OCI-M2 (cell line): Measurements from ENCODE around the gene PEMT.

ENCODE experiments used
- DNase-seq: peaks from one replicate; lab custom pipeline; 2025; ENCODE audit not compliant: unreplicated experiment; lab: John Stamatoyannopoulos, UW

The PEMT gene

DNA sequence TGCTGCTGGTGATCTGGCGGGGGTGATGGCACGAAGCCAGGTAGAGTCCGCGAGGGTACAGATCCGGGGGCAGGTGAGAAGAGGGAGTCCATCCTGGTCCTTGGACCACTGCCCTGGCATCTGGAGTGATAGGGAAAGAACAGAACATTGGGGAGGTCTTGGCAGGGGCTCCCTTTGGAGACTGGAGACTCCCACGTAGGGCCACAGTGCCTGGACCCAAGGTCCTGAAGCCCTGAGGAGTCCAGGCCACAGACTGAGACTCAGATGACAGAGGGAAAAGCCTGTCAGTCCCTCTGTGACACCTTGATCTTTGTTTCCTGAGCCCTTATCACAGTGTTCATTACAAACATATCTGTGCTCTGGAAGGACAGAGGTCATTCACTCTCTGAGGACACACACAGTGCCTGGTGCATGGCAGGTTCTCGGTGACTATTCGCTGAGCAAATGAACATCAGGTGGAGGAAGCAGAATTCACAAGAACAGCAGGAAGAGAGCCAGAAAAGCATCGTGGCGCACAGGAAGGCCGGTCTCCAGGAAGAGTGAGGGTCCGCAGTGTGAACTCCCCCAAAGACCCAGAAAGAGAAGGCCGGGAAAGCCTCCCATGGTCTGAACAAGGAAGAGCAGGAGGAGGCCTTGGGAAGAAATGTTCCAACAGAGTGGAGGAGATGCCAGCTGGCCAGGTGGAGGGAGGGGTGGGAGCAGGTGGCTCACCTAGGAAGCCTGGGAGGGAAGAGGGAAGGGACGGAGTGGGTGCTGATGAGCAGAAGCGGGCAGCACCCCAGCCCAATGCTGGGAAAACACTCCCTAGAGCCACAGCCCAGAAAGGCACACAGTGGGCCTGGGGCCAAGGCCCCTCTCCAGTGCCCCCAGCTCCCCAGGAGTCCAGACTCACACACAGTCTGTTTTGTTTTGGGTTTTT lies 20.5 kb downstream of the PEMT start:
- no peak for DNase-seq

DNA sequence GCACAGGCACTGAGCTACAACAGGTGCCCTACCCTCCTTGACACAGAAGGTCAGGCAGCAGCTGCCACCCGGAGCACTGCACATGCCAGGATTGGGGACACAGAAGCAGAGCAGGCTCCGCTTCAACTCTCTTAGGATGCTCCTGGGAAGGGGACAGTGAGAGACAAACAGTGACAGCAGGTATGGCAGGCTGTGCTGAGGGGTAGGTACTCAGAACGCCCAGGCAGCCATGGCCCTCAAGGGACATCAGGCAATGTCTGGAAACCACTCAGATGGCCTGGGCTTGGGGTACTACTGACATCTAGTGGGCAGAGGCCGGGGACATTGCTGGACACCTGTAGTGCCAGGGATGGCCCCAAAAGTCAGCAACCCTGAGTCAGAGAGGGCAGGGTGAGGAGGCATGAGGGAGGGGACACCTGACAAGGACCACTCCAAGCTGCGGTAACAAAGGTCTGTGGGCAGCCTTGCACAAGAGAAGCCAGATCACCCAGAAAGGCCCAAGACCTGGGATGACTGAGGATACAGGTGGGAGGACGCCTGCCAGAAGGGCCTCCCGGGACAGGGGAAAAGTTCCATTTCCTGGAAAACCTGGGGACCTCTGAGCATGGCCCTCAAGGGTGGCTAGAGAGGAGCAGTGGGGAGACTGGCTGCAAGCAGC lies 21.2 kb downstream of the PEMT start:
- DNase-seq: no peak

DNA sequence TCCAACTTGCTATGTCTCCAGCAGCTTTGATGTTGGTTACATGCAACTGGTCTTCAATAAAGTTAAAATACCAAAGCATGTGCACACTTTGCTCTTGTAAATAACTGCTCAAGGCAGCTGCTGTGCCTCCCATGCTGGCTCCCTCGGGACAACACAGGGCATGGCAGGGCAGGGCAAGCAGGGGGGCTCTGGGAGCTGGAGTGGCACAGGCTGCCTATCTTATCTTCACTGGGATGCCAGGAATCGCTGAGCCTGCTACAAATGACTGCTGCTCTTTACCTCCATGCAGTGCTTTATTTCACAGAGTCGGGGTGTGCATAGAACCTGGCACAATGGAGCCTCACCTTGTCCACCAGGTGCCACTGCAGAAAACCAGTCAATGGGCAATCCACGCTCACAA lies 21.8 kb downstream of the PEMT start:
- no peak for DNase-seq

DNA sequence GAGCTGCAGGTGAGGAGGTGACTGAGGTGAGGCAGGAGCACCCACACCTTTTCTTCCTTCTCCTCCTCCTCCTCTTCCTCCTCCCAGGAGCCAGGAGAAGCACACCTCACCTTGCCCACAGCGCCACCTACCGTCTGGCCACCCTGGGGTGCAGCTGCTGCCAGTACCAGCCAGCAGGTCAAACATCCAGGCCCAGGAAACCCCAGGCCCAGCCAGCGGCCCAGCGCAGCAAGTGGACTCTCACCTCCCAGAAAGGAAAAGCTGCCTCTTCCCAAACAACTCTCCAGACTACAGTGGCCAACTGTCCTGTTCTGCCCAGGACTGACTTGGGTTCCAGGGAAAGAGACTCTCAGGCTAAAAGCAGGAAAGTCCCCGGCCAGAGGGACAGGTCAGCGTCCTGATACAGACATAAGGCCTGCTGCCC lies 22.7 kb downstream of the PEMT start:
- DNase-seq: no peak

DNA sequence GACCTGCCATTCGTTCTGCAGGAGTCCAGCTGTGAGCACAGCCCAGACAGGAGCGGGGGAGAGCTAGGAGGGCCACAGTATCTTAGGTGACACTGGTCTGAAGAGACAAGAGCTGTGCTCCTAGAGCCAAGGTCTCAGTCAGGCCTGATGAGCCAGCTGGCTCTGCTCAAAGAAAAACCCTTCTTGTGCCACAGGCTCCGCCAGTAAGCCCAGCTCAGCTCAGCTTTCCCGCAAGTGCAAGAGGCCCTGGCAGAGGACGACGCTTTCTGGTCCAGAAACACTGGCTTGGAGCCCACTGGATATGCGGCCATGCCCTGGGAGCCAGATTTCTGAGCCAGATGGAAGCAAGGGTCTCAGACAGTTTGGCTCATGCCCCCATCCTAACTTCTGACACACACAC lies 23.9 kb downstream of the PEMT start:
- no peak for DNase-seq

DNA sequence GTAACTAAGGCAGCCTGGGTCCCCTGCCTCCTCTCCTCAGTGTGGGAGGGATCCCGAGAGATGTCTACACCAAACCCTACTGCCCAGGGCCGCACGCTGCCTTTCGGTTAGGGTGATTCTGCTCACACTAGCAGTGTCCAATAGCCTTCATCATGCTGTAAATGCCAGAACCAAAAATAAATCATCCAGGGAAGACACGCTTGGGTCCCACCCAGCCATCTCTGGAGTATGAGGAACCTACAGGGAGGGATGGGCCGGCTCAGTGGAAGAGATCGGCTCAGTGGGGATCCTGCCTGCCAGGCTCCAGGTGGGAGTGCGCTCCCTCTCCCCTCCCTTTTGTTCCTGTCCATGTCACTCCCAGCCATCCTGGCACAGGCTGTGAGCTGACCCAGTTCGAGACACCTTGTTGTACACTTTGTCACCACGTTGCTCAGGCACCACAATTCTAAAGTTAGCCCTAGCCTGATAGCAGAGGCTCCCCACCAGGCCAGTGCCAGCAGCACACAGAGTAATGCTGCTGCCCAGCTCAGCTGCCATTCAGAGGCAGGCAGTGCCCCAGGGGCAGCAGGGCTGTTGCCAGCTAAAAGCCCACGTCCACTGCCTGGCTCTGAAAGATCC lies 24.5 kb downstream of the PEMT start:
- DNase-seq: no peak

DNA sequence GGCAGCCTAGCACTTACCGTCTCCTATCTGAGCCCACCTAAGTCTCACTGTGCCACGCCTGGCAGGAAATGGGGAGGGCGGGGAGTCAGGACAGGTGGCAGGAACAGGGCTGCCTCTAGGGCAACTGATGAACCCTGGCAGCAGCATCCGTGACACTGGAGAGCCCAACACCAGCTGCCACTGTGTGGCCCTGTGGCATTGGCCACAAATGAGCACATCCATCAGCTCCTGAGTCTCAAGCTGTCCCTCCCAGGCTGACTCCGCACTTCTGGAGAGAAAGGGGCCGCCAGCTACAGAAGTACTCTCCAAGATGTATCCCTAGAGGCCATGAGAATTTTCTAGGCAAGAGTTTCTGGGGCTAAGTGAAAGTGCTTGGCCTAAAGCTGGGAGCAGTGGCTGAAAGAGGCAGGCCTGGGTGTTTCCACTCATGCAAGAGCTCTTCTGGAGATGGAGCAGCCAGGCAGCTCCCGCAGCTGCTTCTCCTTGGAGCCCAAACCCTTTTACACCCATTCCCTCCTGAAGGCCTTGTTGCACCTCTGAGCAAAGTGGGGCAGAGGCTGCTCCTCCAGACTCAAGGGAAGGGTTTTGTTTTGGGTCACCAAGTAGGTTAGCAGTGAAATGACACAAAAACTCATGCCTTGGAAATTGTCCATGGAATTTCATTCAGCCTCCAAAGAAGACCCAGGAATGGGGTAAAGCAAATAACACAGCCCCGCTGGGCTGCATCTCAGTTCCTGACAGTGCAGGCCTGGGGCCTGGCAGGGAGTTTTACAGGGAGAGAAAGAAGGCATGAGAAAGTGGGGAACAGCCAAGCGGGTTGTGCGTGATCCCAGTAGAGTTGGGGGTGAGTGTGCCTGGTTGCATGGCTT lies 25.8 kb downstream of the PEMT start:
- DNase-seq: no peak

DNA sequence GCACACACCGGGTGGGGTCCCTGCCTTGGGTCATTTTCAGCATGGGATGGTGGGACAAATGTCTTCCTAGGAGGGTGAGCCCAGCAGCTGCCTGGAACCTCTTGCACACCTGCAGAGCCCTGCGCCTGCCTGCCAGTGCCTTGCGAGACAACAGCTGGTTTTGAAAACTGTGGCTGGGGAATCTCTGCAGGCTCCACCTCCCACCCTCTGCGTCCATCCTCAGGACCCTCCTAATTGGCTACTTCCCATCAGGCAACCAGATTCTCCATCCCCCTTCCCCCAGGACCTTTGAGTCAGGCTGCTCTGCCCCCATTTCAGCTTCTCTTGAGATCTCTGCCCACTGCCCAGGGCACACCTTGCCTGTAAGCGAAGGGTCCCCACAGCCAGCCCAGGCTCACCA lies 26.6 kb downstream of the PEMT start:
- DNase-seq: no peak

DNA sequence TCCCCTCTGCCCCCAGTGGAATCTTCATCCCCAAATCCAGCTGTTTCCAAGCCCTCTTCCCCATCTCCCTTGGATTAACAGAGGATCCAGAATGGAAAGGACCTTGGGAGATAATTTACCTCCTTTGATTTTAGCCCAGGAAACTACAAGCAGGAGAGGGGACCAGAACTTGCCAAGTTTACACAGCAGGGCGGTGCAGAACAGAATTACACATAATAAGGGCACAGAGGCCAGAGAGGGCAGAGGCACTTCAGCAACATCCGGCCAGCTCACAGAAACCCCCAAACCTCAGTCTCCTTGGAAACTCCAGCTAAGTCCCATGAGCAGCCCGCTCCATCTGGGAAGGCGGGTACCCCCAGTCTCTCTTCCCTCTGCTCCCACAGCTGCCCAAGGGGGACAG lies 27.2 kb downstream of the PEMT start:
- DNase-seq: no peak

DNA sequence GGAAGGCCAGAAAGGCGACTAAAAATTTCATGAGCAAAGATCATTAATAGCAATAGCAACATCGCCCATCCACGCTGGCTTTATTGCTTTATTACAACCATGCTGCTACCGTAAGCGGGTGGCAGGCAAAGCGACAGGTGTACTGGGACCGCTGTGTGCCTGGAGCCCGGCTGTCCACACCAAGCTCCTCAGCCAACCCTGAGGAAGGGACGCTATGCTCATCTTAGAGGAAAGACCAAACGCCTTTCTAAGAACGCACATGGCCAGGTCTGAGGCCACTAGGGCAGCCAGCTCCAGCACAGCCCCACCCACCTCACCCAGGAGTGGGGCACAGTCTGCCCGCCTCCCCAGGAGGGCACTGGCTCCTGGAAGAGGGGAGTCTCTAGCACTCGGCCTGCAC lies 28.0 kb downstream of the PEMT start:
- DNase-seq: no peak

DNA sequence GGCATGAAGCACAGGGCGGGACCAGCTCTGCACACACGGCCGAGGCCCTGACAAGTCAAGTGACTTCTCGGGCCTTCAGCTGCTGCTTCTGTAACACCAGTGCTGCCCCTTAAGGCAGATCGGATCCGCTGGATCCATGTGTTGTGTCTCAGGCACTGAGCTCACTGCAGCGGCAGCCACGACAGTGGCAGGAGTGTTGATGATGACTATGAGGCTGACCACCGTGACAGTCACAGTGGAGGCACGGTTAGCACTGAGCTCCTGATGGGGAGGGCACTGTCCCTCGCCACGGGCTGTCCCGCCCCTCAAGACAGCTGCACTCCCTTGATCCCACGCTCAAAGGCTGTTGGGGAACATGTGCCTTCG lies 29.4 kb downstream of the PEMT start:
- DNase-seq: no peak

DNA sequence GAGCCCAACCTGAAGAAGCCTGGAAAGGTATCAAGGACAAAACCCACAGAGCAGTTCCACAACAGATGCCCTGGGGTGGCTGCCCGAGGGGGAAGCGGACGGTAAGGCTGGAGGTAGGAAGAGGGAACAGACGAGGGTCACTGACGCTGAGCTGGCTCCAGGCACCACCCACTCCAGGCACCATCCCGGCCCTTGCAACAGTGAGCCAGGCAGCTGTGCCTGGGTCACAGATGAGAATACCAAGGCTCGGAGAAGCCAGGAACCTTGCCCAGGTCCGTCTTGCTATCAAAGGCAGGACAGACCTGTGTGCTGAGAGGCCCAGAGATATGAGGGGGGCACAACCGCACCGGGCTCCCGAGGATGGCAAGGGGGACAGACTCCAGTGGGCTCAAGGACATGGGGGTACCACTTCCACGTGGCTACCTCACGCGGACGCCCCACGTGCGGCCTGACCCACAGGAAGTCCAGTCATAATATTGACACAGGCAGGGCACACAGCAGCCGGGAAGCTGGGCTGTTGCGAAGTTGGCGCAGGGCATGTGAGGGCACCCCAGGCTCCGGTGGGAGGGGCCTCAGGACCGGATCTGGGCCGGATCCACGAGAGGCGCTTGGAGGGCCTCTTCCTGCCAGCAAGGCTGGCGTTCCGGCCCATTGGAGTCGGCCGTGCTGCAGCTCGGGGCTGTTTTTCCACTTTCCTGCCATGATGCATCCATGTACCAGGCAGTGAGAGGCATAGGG lies 29.9 kb downstream of the PEMT start:
- no peak for DNase-seq

DNA sequence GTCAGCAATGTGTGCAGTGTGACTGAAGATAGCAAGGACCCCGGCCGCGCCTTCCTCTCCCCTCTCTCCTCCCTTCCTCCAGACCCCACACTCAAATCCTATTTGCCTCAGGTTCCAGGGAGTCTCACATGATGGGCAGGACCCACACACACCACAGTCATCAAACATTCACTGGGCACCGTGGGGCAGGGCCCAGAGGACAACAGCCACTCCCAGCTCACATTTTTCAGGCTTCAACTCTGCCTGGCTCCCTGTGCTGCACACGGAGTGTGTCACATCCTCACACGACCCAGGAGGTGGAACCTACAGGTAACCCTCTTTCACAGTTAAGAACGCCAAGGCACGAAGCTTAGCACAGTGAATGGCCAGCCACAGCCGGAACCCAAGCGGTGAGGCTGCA lies 30.5 kb downstream of the PEMT start:
- DNase-seq: no peak

DNA sequence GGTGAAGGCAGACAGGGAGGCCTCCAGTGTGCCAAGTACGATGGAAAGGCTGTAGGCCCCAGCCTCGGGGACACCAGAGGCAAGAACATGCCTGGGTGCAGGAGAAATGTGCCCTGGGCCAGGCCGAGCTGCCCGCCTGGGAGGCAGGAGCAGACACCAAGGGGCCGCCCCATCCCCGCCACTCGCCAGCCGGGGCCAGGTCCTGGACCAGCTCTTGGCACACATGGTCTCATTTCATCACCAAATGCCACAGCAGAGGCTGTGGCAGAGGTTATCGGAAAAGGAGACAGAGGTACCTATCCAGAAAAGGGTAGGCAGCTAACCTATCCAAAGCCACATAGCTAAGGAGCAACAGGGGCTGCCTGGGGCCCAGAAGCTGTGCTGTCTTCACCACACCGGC lies 31.3 kb downstream of the PEMT start:
- no peak for DNase-seq

DNA sequence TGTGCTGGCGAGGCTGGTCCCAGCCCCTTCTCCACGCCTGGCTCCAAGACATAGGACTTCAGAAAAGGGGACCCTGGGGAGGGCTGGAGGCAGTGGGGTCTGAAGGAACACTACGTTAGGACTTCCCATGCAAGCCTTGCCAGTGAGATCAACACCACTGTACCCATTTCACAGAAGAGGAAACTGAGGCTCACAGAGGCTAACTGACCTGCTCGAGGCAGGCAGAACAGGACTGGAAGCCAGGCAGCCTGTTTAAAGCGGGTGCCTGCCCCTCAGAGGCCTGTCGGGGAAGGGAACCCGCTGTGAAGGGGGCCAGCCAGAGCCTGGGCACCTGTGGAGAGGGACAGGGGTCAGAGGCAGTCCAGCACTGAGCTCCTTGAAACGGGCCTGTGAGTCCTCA lies 32.3 kb downstream of the PEMT start:
- no peak for DNase-seq

DNA sequence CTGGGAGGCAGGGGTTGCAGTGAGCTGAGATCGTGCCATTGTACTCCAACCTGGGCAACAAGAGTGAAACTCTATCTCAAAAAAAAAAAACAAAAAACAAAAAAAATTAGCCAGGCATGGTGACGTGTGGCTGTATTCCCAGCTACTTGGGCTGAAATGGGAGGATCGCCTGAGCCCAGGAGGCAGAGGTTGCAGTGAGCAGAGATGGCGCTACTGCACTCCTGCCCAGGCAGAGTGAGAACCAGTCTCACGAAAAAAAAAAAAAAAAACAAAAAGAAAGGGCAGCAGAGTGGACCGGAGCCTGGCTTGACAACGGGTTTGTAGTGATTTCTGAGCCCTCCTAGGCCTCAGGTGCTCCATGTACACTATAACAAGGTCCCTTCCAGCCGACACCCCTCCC lies 33.1 kb downstream of the PEMT start:
- DNase-seq: no peak

DNA sequence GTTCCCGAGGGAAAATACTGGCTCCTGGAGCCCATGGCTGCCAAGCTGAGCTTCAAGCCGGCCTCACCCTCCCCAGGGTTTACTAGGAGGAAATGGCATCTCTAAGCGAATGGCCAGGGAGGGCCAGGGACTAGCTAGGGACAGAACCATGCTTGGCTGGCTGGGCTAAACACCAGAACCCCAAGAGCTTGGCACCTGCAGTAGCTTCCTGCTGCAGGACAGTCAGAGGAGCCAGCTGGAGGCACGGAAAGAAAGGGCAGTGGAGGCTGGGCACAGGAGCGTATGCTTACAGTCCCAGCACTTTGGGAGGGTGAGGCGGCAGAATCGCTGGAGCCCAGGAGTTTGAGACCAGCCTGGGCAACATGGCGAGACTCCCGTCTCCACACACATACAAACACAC lies 33.7 kb downstream of the PEMT start:
- DNase-seq: no peak

DNA sequence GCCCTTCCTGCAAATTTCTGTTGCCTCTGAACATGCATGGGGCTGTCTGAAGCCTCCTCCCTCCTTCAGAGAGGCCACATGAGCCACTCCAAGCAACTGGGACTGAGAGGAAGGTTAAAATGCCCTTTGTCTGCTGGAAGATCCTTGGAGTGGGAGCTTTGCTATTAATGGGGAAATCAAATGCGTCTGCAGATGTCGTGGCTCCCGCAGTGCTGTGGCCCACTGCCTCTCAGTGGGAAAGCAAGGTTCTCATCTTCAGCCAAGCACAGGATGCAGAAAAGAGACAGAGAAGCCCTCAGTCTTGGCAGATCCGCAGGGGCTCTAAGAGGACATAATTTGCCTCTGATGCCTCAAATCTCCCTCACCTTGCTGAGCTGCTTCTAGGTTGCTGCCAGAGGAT lies 34.8 kb downstream of the PEMT start:
- DNase-seq: no peak

DNA sequence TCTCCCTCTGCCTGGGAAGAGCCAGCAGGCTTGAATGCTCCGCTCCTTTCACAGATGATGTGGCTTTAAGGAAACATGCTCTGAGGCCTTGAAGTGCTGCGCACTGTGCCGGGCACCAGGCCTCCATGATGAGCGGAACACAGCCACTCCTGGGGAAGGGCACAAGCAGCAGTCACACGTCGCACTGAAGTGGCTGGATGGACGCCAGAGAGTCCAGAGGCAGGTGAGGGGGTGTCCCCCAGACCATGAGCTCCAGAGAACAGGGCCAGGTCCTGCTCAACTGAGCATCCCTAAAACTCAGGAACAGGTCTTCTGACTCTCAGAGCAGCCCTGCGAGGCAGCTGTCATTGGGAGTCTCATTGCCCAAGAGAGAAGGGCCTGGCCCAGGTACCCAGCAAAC lies 35.6 kb downstream of the PEMT start:
- DNase-seq: no peak

DNA sequence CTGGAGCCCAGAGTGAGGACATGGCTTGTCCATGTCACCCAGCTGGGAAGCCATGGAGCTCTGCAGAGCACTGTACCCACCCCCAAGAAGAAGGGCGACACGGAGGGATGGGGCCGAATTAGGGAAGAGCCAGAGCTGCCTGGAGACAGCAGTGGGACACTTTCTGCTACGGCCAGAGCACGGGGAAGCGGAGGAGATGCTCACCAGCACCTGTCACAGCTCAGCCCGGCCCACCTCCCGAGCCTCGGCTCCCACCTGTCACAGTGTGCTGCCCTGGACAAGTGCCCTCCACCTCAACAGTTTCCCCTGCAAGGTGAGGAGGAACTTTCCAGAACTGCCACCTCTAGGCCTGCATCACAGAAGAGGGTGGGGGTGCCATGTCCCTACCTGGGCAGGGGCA lies 36.4 kb downstream of the PEMT start:
- no peak for DNase-seq

DNA sequence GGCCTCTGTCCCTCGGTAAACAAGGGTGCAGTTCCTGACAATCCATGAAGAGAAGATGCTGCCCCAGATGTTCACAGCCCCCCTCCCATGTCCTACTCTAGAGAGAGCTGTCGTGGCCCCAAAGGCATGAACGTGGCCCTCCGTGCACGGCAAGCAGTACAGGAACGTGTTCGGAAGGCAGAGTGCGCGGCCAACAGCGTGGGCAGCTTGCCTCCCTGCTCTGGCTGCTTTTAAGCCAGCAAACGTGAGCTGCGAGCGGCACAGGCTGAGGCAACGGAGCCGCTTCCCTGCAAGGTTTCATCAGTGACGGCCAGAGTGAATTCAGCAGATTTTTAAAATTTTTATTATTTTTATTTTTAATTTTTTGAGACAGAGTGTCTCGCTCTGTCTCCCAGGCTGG lies 37.2 kb downstream of the PEMT start:
- no peak for DNase-seq
